HG03442 (cell line): ENCODE measurements around the gene ASH1L.
"Not testable (repeated sequence)": the region's sequence is repeated elsewhere in the genome, so short reads cannot be mapped to it uniquely, and the experiment has no call there.

Experiments
- ATAC-seq: cut with Tn5 transposase; IDR thresholded peaks from one replicate; pipeline ENCODE4 v1.9.1; 2021; ENCODE audit warnings: mild to moderate bottlenecking, moderate library complexity; ENCODE audit not compliant: unreplicated experiment

The ASH1L gene

DNA sequence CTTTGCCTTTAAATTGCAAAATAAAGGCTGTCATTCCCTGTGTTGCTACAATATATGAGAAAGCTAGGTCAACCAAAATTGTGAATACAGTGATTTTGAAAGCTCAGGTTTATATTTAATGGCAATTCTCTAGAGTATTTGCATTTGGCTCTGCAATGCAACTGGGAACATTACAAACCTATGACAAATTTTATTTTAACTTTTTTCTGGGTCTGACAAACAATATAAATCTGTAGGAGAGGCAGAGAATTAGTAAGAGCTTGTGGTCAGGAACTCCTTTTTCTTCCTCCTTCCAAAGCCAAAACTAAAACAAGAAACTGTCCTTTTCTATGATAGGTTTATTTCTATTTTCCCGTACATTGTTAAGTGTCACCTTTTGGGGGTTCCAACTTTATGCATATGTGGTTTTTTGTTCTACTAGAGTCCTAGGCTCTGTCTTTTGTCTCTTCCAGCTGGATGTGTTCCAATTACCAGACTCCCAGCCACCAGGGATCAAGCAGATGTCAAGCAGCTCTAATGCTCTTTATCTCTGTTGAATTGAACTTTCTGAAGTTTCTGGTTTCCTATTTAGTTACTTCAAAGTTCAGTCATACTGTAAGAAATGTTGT lies 106.9 kb downstream of the ASH1L start:
- no peak for ATAC-seq

DNA sequence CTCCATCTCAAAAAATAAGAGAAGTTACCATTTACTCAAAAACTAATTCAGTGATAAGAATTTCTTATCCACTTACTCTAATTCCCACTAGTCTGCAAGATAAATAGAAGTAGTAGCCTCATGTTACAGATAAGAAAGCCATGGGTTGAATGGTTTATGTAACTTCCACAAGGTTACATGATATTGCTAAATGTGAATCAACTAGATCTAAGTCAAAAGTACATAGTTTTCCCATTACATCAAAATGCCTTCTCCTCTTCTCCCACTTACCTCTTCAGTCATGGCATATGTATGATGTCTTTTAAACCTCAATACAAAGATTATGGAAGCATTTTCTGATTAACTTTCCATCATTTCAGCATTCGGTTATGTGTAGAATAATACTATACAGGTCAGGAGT lies 108.5 kb downstream of the ASH1L start:
- ATAC-seq = no peak

DNA sequence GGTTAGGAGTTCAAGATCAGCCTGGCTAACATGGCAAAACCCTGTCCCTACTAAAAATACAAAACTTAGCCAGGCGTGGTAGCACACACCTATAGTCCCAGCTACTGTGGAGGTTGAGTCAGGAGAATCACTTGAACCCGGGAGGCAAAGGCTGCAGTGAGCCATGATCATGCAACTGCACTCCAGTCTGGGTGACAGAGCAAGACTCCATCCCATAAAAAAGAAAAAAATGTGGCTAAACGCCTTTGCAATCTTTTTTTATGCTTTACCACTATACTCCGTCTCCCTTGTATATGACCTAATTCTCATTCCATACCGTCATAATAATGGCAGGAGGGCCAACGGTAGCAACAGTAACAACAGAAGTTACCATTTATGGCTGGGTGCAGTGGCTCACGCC lies 109.5 kb downstream of the ASH1L start:
- ATAC-seq = no peak

DNA sequence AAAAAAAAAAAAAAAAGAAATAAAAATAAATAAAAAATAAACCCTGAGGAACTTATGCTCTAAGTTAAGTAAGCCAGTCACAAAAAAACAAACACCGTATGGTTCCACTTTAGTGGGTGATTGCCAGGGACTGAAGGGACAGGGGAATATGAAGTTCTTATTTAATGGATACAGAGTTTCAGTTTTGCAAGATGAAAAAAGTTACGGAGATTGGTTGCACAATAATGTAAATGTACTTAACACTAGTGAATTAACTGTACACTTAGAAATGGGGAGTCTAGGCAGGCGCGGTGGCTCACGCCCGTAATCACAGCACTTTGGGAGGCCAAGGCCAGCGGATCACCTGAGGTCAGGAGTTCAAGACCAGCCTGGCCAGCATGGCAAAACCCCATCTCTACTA lies 111.4 kb downstream of the ASH1L start:
- no peak for ATAC-seq

DNA sequence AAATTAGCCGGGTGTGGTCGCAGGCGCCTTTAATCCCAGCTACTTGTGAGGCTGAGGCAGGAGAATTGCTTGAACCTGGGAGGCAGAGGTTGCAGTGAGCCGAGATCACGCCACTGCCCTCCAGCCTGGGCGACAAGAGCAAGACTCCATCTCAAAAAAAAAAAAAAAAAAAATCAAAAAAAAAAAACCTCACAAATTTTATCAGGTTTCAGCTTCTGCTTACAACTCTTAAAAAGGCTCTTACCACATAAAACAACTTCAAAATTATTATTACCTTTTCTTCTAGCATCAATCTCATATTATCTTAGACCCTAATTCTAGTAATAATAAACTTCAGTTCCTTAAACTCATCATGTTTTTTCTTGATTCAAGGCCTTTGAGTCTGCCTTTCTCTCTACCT lies 120.2 kb downstream of the ASH1L start:
- not testable (repeated sequence) for ATAC-seq

DNA sequence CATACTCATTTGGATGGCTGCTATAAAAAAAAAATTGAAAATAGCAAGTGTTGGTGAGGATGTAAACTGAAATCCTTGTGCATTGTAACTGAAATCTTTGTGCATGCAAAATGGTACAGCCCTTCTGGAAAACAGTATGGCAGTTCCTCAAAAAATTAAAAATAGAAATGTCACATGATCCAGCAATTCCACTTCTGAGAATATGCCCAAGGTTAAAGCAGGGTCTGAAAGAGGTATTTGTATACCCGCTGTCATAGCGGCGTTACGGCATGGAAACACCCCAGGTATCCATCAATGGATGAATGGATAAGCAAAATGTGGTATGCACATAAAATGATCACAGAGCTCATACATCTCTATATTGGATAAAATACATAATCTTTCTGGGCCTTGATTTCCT lies 125.2 kb downstream of the ASH1L start:
- ATAC-seq = no peak

DNA sequence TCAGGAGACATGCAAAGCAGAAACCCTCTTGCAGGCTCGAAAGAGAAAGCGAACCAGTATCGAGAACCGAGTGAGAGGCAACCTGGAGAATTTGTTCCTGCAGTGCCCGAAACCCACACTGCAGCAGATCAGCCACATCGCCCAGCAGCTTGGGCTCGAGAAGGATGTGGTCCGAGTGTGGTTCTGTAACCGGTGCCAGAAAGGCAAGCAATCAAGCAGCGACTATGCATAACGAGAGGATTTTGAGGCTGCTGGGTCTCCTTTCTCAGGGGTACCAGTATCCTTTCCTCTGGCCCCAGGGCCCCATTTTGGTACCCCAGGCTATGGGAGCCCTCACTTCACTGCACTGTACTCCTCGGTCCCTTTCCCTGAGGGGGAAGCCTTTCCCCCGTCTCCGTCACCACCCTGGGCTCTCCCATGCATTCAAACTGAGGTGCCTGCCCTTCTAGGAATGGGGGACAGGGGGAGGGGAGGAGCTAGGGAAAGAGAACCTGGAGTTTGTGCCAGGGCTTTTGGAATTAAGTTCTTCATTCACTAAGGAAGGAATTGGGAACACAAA lies 128.7 kb downstream of the ASH1L start:
- ATAC-seq = not testable (repeated sequence)

DNA sequence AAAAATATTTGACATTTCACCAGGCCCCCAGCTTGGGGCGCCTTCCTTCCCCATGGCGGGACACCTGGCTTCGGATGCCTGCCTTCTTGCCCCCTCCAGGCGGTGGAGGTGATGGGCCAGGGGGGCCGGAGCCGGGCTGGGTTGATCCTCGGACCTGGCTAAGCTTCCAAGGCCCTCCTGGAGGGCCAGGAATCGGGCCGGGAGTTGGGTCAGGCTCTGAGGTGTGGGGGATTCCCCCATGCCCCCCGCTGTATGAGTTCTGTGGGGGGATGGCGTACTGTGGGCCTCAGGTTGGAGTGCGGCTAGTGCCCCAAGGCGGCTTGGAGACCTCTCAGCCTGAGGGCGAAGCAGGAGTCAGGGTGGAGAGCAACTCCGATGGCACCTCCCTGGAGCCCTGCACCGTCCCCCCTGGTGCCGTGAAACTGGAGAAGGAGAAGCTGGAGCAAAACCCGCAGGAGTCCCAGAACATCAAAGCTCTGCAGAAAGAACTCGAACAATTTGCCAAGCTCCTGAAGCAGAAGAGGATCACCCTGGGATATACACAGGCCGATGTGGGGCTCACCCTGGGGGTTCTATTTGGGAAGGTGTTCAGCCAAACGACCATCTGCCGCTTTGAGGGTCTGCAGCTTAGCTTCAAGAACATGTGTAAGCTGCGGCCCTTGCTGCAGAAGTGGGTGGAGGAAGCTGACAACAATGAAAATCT lies 129.3 kb downstream of the ASH1L start:
- not testable (repeated sequence) for ATAC-seq

DNA sequence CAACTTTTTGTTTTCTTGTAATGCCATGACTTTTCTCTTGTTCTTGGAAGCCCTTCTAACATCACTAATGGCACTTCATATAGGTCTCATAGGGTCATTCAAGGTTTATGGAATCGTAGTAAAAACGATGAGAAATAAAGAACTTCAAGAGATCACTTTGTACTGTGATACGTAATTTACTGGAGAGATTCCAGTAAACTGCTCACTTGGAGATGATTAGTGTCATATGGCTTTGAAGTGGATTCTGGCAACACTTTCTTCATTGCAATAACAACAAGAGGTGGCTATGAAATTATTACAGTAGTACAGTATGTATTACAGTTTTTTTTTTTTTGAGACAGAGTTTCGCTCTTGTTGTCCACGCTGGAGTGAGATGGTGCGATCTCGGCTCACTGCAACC lies 138.5 kb downstream of the ASH1L start:
- no peak for ATAC-seq

DNA sequence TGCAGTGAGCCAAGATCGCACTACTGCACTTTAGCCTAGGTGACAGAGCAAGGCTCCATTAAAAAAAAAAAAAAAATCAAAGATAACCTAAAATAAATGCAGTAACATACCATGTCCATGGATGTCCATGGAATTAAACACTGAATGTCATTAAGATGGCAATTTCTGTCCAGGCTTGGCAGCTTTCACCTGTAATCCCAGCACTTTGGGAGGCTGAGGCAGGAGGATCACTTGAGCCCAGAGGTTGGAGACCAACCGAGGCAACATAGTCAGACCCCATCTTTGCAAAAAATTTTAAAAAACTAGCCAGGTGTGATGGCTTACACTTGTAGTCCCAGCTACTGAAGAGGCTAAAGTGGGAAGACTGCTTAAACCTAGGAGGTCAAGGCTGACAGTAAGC lies 141.8 kb downstream of the ASH1L start:
- ATAC-seq = no peak

DNA sequence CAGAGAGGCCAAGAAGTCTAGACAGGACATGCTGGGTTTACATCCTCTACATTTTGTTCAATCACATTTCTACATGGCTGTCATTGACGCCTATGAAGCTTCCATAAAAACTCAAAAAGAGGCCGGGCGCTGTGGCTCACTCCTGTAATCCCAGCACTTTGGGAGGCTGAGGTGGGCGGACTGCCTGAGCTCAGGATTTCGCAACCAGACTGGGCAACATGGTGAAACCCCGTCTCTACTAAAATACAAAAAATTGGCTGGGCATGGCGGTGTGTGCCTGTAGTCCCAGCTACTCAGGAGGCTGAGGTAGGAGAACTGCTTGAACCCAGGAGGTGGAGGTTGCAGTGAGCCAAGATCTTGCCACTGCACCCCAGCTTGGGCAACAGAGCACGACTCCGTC lies 150.8 kb downstream of the ASH1L start:
- ATAC-seq = not testable (repeated sequence)

DNA sequence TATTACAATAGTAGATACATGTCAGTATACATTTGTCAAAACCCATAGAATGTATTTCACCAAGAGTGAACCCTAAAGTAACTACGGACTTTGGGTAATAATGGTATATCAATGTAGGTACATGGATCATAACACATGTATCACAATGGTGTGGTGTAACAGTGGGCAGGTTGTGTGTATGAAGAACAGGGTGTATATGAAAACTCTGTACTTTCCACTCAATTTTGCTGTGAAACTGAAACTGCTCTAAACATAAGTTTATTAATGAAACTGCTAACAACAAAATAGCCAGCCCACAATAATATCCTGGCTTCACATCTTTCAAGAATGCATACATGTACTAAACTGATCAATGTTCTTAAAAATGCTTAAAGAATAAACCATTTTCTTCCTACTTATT lies 151.7 kb downstream of the ASH1L start:
- no peak for ATAC-seq

DNA sequence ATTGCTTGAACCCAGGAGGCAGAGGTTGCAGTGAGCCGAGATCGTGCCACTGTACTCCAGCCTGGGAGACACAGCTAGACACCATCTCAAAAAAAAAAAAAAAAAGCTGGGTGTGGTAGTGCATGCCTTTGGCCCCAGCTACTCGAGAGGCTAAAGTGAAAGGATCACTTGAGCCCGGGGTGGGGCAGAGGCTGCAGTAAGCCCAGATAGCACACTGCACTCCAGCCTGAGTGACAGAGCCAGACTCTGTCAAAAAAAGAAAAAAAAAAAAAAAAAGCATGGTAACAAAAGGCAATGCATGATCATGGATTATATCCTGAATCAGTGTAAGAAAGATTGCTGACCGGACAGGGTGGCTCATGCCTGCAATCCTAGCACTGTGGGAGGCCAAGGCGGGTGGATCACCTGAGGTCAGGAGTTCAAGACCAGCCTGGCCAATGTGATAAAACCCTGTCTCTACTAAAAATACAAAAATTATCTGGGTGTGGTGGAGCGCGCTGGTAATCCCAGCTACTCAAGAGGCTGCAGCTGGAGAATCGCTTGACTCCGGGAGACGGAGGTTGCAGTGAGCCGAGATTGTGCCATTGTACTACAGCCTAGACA lies 165.6 kb downstream of the ASH1L start:
- no peak for ATAC-seq

DNA sequence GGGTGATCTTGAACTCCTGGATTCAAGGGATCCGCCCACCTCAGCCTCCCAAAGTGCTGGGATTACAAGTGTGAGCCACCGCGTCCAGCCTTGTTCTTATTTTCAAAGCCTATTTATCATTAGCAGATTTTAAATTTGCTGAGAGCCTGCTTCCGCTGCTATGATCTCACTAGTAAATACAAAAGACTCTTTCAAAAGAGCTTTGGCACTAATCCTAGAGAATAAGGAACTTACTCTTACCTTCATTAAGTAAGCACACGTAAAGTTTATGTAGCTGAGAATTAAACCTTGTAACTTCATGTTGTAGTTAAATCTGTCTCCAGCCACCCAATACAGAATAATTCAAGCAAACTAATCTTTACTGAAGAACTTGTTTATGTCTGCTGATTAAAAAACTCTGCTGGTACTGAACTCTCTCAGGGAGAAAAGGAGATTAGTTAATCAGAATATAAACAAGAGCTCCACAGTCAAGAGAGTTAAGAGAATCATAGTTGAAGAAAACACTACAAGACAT lies 169.6 kb downstream of the ASH1L start:
- ATAC-seq = no peak

DNA sequence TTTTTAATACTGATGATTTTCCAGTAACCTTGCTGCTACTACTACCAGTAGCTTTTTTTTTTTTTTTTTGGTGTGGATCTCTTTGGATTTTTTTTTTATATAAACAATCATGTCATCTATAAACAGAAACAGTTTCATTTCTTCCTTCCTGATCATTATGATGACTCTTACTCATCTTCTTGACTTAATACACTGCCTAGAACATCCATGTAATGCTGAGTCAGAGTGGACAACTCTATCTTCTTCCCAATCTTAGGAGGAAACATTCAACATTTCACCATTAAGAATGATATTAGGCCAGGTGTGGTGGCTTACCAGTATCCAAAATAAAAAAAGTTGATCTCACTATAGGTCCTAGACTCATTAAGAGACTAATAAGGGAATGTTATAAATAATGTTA lies 172.8 kb downstream of the ASH1L start:
- ATAC-seq = no peak

DNA sequence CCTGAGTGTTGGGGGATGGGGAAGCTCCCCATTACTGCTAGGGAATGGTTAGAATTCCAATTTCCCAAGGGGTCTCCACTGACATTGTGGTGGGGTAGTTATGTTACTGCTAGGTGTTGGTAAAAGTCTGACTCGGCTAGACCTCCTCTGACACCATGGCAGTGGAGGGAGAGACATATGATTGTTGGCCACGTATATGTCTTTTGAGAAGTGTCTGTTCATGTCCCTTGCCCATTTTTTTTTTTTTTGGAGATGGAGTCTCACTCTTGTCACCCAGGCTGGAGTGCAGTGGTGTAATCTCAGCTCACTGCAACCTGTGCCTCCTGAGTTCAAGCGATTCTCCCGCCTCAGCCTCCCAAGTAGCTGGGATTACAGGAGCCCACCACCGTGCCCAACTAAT lies 176.8 kb downstream of the ASH1L start:
- not testable (repeated sequence) for ATAC-seq

DNA sequence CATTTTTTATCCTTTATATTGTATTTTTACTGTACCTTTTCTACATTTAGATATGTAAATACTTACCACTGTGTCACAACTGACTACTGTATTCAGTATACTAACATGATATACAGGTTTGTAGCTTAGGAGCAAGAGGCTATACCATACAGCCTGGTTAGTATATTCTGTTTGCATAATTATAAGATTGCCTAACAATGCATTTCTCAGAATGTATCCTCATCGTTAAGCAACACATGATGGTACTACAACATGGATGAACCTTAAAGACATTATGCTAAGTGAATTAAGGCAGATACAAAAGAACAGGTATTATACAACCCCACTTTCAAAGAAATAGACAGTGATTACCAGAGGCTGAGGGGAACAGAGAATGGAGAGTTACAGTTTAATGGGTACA lies 179.2 kb downstream of the ASH1L start:
- ATAC-seq = no peak

DNA sequence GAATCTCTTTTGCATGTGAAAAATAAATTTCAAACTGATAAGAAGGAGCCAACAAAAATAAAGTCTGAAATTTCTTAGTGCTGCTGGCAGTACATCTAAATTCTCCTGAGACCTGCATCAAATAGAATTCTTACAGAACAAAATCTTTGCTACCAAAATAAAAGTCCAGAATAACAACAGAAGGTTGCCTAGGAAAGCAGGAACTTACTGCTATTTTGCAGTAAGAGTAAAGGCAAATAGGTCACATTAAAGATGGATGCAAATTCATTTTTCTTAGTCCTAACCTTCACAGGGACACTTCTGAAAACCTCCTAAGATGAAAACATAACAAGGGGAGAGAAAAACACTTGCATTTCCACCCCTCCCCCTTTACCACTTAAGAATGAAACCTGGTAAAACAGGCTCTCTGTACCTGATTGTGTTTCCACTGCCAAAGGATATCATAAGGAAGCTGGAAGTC lies 182.9 kb downstream of the ASH1L start:
- no peak for ATAC-seq

DNA sequence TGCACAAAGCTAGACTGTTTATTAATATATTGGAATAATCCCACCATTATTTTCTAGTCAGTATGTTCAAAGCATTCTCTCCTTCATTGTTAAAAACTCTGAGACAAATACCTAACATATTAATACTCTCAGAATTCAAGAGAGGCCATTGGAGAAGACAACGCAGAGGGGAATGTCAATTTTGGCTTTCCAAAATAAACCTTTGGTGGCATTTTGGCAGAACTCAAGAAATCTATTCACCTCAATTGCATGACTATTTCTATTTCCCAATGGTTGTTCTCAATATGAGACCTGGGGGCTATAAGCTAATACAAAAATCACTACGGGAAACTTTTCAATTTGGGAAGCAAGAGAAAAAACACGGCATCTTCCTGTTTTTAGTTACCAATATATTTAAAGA lies 183.4 kb downstream of the ASH1L start:
- no peak for ATAC-seq

DNA sequence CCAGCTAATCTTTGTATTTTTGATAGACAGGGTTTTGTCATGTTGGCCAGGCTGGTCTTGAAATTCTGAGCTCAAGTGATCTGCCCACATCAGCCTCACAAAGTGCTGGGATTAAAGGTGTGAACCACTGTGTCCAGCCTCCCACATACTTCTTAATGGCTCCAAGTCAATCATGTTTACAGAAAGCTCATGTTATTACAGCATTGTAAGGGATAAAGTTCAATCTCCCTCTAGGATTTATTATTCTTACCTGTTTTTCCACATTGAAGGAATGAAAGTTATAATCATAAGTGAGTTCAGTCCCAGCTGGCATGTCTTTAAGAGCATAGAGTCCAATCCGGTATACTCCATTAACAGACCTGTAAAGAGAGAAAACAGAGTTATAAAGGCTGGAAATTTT lies 202.6 kb downstream of the ASH1L start:
- ATAC-seq = no peak

DNA sequence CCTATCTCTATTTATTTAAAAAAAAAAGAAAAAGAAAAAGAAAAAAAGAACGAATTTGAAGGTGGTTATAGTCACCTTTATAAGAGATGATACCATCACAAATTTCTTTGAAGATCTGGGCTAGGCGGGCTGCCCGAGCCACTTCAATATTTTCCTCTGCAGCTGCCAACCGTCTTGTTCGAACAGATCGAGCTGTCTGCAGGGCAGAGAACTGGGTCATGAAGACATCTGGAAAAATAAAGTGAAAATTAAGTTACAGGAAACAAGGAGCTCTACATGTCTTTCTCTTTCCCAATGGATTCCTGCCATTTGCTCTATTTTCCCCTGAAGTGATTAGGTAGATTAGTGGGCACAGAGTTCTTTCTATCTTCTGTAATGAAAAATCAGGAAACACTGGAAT lies 210.0 kb downstream of the ASH1L start:
- ATAC-seq = no peak

DNA sequence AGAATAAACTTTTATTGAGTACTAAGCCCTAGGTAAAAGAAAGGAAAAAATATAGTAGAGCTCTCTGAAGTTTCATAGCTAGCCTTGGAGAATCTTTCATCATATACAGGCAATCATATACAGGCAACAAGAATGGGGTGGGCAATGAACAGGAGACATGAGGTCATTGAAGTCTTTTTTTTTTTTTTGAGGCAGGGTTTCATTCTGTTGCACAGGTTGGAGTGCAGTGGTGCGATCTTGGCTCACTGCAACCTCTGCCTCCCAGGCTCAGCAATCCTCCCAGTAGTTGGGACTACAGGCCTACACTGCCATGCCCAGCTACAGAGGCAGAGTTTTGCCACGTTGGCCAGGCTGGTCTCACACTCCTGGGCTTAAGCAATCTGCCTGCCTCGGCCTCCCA lies 219.8 kb downstream of the ASH1L start:
- ATAC-seq = no peak
